ENCODE data around the gene ITGAL. TPM values are rescaled to one million over a fixed set of nuclear protein-coding genes. Genes with fewer than 3 reads are reported as not detected.
A peak's percentile ranks its signal among the peaks of the same experiment; 100 is the strongest.
"Not testable (repeated sequence)": the region's sequence is repeated elsewhere in the genome, so short reads cannot be mapped to it uniquely, and the experiment has no call there.

ITGAL gene
- total RNA-seq, 1 donor from 2014 or later, result 240 TPM

- H3K27me3 Mint-ChIP-seq, result no peaks in the 10 kb centered on the region
- POLR2A ChIA-PET, result interaction anchor here (0.6 to 4.2 kb wide), 37 partner anchors 7 to 349 kb away, joined by 3 to 135 read pairs (median 9); partner anchors contain the start of genes DCTPP1, FBRS, ITGAL and PRR14
- intact Hi-C loops (cut with micrococcal nuclease), result loop anchor here (1.0 to 2.0 kb wide), 10 partner anchors 7 to 164 kb away; partner anchors contain the start of genes DCTPP1, ITGAL, SRCAP and ZNF688
Observed at GRCh38 chr16:30534368-30535105, 62.0 kb downstream of the ITGAL start, which contains the start of gene ZNF747. Gene ZNF747 (minus strand): TSS chr16:30534858. CDS start chr16:30534679, 179 bp downstream.

GRCh38 chr16:30535106-30535776, 62.7 kb downstream of the ITGAL start:
- Mint-ChIP-seq H3K36me3 (ENCODE audit: low read depth) (peaks cover 40% of the 10 kb centered on the region), H3K27me3 (no peaks in the 10 kb centered on the region), H3K4me1 (peaks cover 29% of the 10 kb centered on the region), H3K27ac (peak overlapping the region; percentile 97), H3K9me3 (no peaks in the 10 kb centered on the region), H3K4me3 (peak overlapping the region; percentile 96)
- DNase-seq (no peak), ATAC-seq (ENCODE audit: low read depth) (peak; percentile 16)
- intact Hi-C loops (cut with micrococcal nuclease), result loop anchor here (1.0 to 2.0 kb wide), 10 partner anchors 8 to 164 kb away; partner anchors contain the start of genes DCTPP1, ITGAL, SRCAP and ZNF688
- POLR2A ChIA-PET, result interaction anchor here (0.6 to 4.2 kb wide), 45 partner anchors 8 to 443 kb away, joined by 3 to 135 read pairs (median 7); partner anchors contain the start of genes DCTPP1, FBRS, ITGAL and PRR14
- no peak for TF ChIP-seq CTCF (IDR thresholded peaks at IDR 0.05)
- CTCF ChIA-PET, result interaction anchor here (0.9 to 3.5 kb wide), 21 partner anchors 19 to 443 kb away, joined by 3 to 35 read pairs (median 5); partner anchors contain the start of genes DCTPP1, ITGAL, TBX6 and ZNF764

More at GRCh38 chr16:30534368-30535105, 62.0 kb downstream of the ITGAL start, which contains the start of gene ZNF747:
- peaks cover 40% of the 10 kb centered on the region for H3K36me3 Mint-ChIP-seq (ENCODE audit: low read depth)
- peak within 1 kb of the TSS; percentile 96 for H3K4me3 Mint-ChIP-seq
- no peaks in the 10 kb centered on the region for H3K9me3 Mint-ChIP-seq
- DNase-seq (peak; percentile 85), ATAC-seq (ENCODE audit: low read depth) (peak; percentile 83)
- TF ChIP-seq CTCF (IDR thresholded peaks at IDR 0.05), result no peak
- H3K27ac Mint-ChIP-seq, result peak within 1 kb of the TSS; percentile 97
- peaks cover 23% of the 10 kb centered on the region for H3K4me1 Mint-ChIP-seq
- CTCF ChIA-PET, result interaction anchor here (0.9 to 3.5 kb wide), 11 partner anchors 20 to 442 kb away, joined by 3 to 35 read pairs (median 6); partner anchors contain the start of genes DCTPP1, ITGAL, TBX6 and ZNF764

GRCh38 chr16:30535777-30536190, 63.2 kb downstream of the ITGAL start:
- intact Hi-C loops (cut with micrococcal nuclease), result loop anchor here (1.0 to 2.0 kb wide), 10 partner anchors 8 to 163 kb away; partner anchors contain the start of genes DCTPP1, ITGAL, SRCAP and ZNF688
- Mint-ChIP-seq H3K27me3 (no peaks in the 10 kb centered on the region), H3K27ac (peak overlapping the region; percentile 97), H3K9me3 (no peaks in the 10 kb centered on the region), H3K36me3 (ENCODE audit: low read depth) (peaks cover 38% of the 10 kb centered on the region), H3K4me3 (peak overlapping the region; percentile 96), H3K4me1 (peaks cover 29% of the 10 kb centered on the region)
- ATAC-seq (ENCODE audit: low read depth) (peak; percentile 51), DNase-seq (peak; percentile 43)
- POLR2A ChIA-PET, result interaction anchor here (0.6 to 4.2 kb wide), 39 partner anchors 8 to 444 kb away, joined by 3 to 135 read pairs (median 9); partner anchors contain the start of genes DCTPP1, FBRS, ITGAL and PRR14
- CTCF ChIA-PET, result interaction anchor here (0.7 to 3.5 kb wide), 21 partner anchors 19 to 444 kb away, joined by 3 to 35 read pairs (median 4); partner anchors contain the start of genes DCTPP1, ITGAL, TBX6 and ZNF764
- no peak for TF ChIP-seq CTCF (IDR thresholded peaks at IDR 0.05)

GRCh38 chr16:30536391-30537024, 64.0 kb downstream of the ITGAL start:
- intact Hi-C loops (cut with micrococcal nuclease); ATAC-seq (ENCODE audit: low read depth); H3K9me3 Mint-ChIP-seq; H3K27me3 Mint-ChIP-seq; DNase-seq: not testable (repeated sequence)
- ChIA-PET POLR2A (interaction anchor here (0.9 to 4.2 kb wide), 21 partner anchors 9 to 166 kb away, joined by 3 to 135 read pairs (median 20); partner anchors contain the start of genes DCTPP1, FBRS, ITGAL and SEPHS2), CTCF (interaction anchor here (0.7 to 3.5 kb wide), 14 partner anchors 18 to 157 kb away, joined by 3 to 35 read pairs (median 6); partner anchors contain the start of genes DCTPP1 and ITGAL)
- Mint-ChIP-seq H3K4me1 (peaks cover 29% of the 10 kb centered on the region), H3K4me3 (peak overlapping the region; percentile 96), H3K27ac (peak overlapping the region; percentile 97), H3K36me3 (ENCODE audit: low read depth) (peaks cover 30% of the 10 kb centered on the region)

Data from activated B cell treated with CpG ODN at 0.5 μM for 24 hours (primary cell).